PC-9 (cell line): ENCODE results near the gene PCGF3.

ENCODE experiments used
- EZH2 ChIP-seq: fragments of 200-600 bp; sonication (generic); IDR thresholded peaks from 2 replicates; pipeline ENCODE4 v1.8.0; 2017; ENCODE audit warnings: antibody characterized with exemption, low read depth
- TF ChIP-seq, protein P1 (sequence below): fragments of 200-600 bp; sonication (generic); conservative IDR thresholded peaks from 2 replicates; pipeline ENCODE4 v1.6.1; 2017; ENCODE audit warnings: mixed run types, antibody characterized with exemption, mild to moderate bottlenecking, moderate library complexity

DNA sequence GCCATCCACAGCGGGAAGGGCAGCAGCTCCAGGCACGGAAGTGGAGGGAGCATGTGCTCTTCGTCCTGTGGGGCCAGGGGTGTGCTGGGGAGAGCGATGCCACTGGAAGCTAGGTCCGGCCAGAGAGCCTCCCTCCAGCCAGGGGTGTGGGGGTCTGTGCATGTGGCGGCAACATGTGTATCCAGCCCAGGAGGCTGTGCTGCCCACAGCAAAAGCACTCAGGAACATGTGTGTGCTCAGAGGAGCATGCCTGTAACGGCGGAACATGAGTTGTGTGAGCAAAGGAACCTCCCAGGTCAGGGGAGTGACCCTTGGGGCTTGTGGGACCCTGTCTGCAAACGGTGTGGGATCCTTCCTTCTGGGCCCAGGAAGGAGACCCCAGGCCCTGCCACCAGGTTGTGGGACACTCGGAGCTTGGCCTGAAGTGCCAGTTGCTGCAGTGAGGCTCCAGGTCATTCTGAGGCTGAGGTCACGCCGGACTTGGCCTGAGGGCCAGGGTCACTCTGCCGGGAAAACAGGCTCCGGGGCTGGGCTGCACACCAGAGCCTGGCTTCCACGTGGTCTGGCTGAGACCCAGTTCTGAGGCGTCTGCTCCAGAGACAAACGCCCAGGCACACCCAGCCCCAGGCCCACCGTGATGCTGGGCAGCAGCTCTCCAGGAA is 83.1 kb downstream of the PCGF3 start:
- TF ChIP-seq, protein P1, sequence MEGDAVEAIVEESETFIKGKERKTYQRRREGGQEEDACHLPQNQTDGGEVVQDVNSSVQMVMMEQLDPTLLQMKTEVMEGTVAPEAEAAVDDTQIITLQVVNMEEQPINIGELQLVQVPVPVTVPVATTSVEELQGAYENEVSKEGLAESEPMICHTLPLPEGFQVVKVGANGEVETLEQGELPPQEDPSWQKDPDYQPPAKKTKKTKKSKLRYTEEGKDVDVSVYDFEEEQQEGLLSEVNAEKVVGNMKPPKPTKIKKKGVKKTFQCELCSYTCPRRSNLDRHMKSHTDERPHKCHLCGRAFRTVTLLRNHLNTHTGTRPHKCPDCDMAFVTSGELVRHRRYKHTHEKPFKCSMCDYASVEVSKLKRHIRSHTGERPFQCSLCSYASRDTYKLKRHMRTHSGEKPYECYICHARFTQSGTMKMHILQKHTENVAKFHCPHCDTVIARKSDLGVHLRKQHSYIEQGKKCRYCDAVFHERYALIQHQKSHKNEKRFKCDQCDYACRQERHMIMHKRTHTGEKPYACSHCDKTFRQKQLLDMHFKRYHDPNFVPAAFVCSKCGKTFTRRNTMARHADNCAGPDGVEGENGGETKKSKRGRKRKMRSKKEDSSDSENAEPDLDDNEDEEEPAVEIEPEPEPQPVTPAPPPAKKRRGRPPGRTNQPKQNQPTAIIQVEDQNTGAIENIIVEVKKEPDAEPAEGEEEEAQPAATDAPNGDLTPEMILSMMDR, result no peak
- TF ChIP-seq EZH2, result no peak
